NCI-H1105 (cell line): ENCODE data around the gene SULT1A2.
"Not testable (repeated sequence)": the region's sequence is repeated elsewhere in the genome, so short reads cannot be mapped to it uniquely, and the experiment has no call there.

Source experiments
- DNase-seq: peaks from one replicate; lab custom pipeline; 2025; lab: John Stamatoyannopoulos, UW

The SULT1A2 gene

DNA sequence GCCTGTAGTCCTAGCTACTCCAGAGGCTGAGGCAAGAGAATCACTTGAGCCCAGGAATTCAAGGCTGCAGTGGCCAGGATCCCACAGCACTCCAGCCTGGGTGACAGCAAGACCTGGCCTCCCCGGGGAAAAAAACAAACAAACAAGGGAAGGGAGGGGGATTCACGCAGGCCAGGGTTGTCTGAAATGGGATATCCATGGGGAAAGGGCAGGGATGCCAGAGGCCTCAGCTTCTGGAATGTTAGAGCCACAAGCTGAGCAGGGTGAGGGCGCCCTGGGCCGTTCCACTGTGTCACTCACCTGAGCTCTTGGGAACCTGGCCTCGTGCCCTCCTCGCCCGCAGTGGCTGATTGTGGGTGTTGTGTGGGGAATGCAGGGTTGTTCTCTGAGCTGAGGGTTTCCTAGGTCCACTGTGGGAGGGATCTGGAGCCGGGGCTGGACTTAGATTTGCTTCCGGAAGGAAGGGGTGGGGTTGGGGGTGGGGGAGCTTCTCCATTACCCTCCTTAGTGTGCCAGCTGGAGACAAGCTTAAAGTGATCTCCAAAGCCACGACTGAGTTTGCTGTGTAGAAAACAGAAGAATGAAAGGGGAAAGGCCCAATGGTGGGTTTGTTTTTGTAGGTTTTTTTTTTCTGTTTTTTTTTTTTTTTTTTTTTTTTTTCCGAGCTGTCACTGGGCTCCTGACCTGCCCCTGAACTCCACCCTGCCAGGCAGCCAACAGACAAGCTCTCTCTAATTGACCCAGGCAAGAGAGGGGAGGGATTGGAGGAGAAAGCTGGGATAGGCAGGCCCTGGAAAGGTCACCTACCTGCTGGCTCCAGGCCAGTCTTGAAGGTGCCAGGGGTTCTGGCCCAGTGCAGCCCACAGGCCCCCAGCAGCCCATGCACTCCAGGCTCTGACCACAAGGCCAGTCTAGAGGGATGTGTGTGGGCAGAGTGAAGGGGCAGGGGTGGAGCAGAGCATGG is 13.1 kb upstream of the SULT1A2 start, which contains the start of gene SULT1A1:
SULT1A1 (minus strand) TSS at position 414 of the 964 bp plus-strand sequence. CDS start 1,189 bp downstream, outside the sequence.
- no peak for DNase-seq

DNA sequence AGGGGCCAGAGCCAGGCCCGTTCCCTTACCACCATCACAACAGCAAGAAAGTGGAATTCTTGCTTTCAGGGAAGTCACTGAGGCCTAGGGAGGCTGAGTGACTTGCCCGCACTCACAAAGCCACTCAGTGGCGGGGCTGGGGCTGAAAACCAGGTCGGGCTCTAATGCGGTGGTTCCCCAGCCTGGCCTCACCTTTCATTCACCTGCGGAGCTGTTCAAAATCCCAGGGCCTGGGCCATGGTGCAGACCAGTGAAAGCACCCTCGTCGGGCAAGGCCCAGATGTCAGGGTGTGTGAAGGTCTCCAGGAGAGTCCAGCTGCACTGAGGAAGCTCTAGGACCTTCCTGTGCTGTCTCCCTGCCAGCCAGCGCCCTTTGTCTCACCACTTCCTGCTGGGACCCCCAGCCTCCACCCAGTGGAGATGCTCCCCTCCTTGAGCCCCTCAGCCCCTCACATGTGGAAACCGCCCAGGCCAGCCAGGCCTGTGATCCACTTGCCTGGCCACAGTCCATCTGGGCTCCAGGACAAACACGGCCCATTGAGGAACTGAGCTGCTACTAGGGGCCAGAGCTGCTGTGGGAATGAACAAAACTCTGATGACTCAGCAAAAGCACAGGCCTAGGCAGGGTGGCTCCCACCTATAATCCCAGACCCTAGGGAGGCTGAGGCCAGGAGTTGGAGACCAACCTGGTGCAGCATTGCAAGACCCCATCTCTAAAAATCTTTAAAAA is 12.2 kb upstream of the SULT1A2 start:
- not testable (repeated sequence) for DNase-seq

DNA sequence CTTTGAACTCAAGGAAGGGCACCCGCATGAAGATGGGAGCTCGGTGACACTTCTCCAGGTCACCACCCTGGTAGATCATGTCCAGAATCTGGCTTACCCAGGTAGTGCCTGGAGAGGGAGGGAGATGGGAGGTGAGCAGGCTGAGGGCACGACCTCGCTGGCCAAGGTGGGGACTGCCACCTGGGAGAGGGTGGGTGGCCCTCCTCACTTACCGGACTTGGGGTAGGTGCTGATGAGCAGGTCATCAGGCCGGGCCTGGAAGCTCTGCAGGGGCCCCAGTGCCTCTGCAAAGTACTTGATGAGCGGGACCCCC is 11.6 kb upstream of the SULT1A2 start:
- not testable (repeated sequence) for DNase-seq

DNA sequence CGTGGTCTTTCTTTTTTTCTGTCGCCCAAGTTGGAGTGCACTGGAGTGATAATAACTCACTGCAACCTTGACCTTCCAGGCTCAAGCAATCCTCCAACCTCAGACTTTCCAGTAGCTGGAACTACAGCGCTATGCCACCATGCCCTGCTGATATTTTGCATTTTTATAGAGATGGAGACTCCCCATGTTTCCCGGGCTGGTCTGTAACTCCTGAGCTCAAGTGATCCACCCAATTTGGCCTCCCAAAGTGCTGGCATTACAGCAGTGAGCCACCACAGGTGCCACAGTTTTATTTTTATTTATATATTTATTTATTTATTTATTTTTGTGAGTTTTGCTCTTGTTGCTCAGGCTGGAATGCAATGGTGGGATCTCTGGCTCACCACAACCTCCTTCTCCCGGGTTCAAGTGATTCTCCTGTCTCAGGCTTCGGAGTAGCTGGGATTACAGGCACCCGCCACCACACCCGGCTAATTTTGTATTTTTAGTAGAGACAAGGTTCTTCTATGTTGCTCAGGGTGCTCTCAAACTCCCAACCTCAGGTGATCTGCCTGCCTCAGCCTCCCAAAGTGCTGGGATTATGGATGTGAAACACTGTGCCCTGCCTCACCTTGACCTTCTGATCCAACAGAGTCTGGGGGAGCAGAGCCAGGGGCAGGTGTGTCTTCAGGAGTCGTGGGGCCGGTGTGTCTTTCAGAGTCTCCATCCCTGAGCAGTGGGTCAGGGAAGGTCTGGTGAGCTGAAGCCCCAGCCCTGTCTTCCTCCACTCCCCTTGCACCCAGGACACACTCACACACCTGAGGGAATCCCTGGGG is 11.0 kb upstream of the SULT1A2 start:
- DNase-seq: not testable (repeated sequence)

DNA sequence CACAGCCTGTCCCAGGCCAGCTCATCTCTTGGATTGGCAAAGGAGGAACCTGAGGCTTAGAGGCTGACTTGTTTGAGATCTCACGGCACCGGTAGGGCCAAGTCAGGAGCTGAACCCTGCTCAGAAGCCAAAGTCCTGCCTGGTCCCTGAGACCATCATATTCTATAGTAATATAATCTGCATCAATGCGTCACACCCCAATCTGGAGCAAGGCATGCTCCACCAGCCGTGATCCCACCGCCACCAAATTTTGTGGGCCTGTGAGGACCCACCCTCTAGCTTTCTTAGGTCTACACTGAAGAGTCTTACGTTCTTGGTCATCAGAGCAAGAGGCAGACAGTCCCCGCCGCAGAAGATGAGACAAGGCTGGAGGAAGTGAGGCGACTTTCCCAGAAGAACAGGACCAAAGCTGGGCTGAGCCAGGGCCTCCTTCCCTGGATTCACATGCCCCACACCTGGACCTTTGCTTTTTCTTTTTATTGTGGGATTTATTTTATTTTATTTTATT is 10.3 kb upstream of the SULT1A2 start:
- no peak for DNase-seq

DNA sequence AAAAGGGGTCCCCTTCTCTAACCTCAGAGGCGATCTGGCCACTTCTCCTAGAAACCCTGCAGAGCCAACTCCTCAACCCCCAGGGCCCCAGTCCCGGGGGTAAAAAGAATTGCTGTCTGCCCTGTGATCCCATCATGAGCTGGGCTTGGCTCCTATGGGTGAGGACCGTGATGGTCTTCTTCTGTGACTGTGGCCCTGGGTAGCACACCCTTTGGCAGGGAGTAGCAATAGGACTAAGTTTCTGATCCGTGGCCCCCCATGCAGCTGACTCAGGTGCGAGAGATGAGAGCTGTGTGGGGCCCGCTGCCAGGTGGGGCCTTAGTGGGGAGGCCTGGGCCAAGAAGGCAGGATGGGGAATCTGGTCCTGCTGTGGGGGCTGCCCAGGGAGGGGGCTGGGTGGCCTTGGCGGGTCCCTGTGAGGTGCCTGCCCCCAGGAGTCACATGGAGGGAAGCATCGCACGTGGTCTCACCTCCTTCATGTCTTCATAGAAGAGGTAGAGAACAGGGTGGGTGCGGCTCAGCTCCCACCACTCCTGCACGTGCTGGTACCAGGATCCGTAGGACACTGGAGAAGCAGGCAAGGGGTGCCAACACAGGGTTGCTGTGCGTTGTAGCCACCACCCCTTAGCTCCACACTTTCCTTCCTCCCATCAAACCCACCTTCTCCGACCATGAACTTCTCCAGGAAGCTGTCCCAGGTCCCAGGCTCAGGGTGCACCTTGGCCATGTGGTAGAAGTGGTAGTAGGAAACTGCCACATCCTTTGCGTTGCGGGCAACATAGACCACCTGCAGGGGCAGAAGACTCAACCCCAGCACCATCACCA is 9.7 kb upstream of the SULT1A2 start:
- no peak for DNase-seq

DNA sequence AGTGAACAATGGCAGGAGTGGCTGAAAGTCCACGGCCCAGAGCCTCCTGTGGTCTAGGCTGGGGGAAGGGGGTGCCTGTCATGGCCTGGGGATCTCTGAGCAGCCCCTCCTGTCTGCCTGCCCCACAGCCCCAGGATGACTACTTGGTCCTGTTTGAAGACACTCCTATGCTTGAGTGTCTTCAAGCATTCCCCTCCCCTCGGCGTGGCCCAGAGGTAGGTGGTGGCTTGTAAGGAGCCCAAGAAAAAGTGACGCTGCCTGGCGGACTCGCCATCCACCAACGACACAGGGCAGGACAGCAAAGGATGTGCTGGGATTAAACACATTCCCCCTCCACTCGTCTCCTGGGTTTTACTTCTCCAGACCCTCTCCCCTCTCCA is 7.3 kb upstream of the SULT1A2 start:
- DNase-seq: no peak

DNA sequence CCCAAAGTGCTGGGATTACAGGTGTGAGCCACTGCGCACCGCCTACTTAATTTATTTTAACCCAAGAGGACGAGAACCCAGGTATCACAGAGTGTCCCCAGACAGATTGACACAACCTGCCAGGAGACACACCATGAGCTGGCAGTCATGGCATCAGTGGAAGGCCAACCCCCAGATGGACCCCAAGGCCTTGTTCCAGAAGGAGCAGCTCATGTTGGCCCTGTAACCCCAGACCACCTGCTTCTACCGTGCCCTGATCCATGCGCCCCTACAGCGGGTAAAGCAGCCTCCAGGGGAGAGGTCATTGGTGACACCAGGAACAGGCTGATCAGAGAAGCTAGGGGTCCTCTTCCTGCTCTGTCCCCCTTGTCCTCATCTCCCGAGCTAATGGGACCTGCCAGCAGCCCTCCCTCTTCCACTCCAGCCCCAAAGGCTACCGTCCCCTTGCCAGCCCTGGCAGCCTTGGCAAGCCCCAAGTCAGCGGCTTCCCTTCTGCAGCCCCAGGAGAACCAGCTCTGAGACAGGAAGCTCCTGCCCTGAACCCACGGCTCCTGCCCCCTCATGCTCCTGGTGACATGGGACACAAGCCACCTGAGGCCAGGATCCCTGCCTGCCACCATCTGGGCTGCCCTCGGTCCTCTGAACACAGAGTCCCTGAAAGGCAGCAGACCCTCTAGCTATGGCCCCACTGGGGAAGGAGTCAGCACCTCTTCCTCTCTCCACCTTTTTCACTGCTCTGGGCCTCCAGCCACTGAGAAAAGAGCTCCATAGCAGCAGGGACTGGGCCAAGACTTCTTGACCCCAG is 6.7 kb upstream of the SULT1A2 start:
- no peak for DNase-seq

DNA sequence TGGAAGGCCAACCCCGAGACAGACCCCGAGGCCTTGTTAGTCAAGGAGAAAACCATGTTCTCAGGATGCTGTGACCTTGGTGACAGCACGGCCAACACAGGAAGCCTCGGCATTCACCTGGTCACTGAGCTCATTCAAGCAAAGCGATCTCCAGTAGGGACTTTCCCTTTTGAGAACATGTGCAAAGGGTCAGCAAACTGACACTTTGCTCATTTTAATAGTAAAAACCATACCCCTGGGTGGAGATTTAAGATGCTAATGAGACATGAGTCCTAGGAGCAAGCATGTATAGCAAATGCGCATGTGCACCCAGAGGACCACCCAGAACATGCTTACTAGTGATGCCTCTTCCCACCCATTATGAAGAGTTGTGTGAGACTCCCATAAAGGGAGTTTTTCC is 5.7 kb upstream of the SULT1A2 start:
- no peak for DNase-seq

DNA sequence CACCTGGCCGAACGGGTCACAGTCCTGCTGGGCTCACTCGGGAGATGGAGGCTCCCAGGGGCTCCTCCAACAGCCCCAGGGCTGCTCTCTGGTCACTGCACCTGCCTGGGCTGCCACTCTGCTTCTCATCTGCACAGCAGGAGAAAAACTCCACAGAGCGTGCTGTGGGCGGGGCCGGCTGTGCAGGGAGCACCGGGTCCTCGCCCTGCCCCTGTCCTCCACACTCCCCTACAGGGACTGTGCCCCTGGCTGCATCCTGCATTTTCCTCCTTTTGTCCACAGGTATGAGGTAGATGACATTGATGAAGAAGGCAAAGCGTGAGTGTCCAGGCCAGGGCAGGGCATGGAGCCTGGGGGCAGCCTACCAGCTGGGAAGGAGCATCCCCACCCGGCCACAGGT is 5.2 kb upstream of the SULT1A2 start:
- DNase-seq: not testable (repeated sequence)

DNA sequence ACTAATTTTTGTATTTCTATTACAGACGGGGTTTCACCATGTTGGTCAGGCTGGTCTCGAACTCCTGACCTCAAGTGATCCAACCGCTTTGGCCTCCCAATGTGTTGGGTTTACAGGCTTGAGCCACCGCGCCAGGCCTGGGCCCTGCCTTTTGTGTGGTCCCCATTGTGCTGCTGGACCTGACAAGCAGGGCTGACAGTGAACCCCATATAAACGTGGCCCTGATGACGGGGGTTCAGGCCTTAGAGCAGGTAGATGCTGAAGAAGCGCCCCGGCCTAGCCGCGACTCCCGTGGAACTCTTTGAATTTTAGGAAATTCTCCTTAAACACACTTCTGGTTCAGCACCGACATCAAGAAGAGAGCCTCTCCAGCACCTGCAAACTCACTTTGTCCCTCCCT is 4.7 kb upstream of the SULT1A2 start:
- not testable (repeated sequence) for DNase-seq

DNA sequence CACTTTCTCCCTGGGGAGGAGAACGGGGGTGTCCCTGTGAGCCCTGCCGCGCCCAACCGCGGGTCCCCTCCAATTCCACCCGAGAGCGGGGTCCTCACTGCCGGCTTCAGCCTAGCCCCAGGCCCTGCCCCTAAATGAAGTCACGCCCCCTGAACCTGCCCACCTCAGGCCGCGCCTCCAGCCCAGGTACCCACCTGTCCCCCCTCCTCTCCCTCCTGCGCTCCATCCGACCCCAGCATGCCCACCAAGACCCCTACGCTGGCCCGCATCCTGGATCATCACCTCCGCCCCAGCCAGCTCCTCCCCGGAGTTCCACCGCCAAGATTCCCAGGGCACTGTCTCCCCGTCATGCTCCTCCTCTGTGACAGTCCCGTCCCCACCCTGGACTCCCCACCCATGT is 4.1 kb upstream of the SULT1A2 start:
- not testable (repeated sequence) for DNase-seq

DNA sequence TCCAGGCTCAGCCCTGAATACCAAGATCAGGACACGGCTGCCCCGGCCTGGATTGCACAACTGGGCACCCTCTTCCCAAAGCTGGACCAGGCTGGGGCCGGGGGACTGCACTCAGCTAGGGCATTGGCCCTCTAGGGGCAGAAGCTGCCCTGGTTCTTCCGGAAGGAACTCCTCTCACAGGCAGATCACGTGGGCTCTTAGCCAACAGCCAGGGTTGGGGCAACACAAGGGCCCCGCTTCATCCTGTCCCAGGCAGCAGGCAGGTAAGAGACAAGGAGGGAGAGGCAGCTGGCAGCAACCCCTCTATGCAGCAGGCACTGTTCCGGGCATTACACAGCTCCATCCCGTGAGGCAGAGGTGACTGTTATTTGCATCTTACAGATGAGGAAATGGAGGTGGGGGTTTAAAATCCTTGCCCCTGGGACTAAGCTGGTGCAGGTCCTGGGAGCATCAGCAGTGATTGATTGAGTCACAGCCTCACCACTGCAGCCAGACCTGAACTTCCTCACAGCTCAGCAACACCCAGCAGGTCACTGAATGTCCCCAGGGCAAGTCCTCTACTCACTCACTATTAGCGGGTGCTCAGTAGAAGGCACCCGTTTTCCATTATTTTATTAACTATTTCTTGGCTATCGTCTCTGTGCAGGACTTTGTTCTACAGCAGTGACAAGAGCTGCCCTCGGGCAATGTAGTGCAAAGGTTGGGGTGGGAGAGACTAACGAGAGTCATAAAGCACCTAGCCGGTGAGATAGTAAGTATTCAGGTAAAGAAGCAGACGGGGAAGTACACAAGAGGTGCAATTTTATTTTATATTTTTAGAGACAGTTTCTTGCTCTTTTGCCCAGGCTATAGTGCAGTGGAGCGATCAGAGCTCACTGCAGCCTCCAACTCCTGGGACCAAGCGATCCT is 2.8 kb upstream of the SULT1A2 start:
- DNase-seq: not testable (repeated sequence)

DNA sequence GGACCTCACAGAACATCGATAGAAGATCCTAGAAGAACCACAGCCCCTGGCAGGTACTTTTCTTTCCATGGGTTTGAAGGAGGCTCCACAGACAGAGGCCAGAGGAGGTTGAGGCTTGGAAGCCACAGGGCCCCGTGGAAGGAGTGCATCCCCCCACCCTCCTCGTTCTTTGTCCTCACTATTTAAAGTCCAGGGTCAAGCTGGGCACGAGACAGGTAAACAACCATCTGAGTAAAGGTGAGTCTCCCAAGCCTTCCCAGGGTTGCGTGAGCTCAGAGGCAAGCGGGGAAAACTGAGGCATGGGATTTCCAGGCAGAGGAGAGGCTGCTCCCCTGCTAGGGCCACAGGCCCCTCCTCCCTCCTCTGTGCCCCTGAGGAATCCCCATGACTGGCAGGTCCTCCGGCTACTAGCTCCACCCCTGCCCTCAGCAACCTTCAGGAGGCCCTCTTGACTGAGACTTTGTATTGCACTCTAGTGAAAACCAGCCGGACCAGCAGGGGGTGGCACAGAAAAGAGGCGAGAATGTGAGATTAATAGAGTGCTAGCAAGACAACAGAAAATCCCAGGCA is 927 bp upstream of the SULT1A2 start:
- DNase-seq: no peak

DNA sequence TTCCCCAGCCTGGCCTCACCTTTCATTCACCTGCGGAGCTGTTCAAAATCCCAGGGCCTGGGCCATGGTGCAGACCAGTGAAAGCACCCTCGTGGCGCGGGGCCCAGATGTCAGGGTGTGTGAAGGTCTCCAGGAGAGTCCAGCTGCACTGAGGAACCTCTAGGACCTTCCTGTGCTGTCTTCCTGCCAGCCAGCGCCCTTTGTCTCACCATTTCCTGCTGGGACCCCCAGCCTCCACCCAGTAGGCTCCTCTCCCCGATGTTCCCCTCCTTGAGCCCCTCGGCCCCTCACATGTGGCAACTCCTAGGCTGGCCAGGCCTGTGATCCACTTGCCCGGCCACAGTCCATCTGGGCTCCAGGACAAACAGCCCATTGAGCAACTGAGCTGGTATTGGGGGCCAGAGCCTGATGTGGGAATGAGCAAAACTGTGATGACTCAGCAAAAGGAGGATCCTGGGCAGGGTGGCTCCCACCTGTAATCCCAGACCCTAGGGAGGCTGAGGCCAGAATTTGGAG is 677 bp downstream of the SULT1A2 start:
- DNase-seq: no peak

DNA sequence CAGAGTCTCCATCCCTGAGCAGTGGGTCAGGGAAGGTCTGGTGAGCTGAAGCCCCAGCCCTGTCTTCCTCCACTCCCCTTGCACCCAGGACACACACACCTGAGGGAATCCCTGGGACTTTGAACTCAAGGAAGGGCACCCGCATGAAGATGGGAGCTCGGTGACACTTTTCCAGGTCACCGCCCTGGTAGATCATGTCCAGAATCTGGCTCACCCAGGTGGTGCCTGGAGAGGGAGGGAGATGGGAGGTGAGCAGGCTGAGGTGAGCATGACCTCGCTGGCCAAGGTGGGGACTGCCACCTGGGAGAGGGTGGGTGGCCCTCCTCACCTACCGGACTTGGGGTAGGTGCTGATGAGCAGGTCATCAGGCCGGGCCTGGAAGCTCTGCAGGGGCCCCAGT is 1.4 kb downstream of the SULT1A2 start:
- not testable (repeated sequence) for DNase-seq

DNA sequence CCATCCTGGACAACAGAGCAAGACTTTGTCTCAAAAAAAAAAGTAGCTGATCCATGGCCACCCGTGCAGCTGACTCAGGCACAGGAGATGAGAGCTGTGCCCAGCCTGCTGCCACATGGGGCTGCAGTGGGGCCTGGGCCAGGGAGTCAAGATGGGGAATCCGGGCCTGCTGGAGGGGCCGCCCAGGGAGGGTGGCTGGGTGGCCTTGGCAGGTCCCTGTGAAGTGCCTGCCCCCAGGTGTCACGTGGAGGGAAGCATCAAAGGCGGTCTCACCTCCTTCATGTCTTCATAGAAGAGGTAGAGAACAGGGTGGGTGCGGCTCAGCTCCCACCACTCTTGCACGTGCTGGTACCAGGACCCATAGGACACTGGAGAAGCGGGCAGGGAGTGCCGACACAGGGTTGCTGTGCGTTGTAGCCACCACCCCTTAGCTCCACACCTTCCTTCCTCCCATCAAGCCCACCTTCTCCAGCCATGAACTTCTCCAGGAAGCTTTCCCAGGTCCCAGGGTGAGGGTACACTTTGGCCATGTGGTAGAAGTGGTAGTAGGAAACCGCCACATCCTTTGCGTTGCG is 3.8 kb downstream of the SULT1A2 start:
- DNase-seq: no peak

DNA sequence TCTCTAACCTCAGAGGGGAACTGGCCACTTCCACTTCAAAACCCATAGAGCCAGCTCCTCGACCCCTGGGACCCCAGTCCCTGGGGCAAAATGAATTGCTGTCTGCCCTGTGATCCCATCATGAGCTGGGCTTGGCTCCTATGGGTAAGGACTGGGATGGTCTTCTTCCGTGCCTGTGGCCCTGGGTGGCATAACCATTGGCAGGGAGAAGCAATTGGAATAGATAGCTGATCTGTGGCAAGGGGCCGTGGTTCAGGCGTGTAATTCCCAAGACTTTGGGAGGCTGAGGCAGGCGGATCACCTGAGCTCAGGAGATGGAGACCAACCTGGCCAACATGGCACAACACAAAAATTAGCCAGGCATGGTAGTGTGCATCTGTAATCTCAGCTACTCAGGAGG is 4.3 kb downstream of the SULT1A2 start:
- no peak for DNase-seq
